HepG2 (cell line): ENCODE results near the gene RUNX3. TPM values are rescaled to one million over a fixed set of nuclear protein-coding genes. Genes with fewer than 3 reads are reported as not detected.

Source experiments
- ETV6 ChIP-seq: sonication (generic); formaldehyde crosslinking; conservative IDR thresholded peaks from 2 replicates; pipeline ENCODE4 v1.4.0; 2020; ENCODE audit warnings: missing genetic modification reagents
- FIP1L1 ChIP-seq: fragments of 200-400 bp; formaldehyde crosslinking; IDR thresholded peaks from 2 replicates; pipeline ENCODE4 v1.6.1; 2018; ENCODE audit warnings: low read depth, mild to moderate bottlenecking, low read length, moderate library complexity, borderline replicate concordance; ENCODE audit not compliant: insufficient read depth
- FOXK2 ChIP-seq: fragments of 450-650 bp; IDR thresholded peaks from 2 replicates; pipeline ENCODE4 v1.6.1; 2016
- MBNL3 ChIP-seq: fragments of 250-450 bp; sonication (Bioruptor Pico); conservative IDR thresholded peaks from 2 replicates; pipeline ENCODE4 v1.8.0; 2022; ENCODE audit warnings: mild to moderate bottlenecking, inconsistent platforms
- NR2F6 ChIP-seq, 2 experiments: IDR thresholded peaks; 2 replicates each; pipeline ENCODE4 v1.6.1; 2016; ENCODE audit warnings: antibody characterized with exemption in 1 of 2, mild to moderate bottlenecking in 1 of 2
- PAF1 ChIP-seq: IDR thresholded peaks from 2 replicates; pipeline ENCODE4 v1.6.1; 2016; ENCODE audit warnings: missing genetic modification reagents, missing compliant biosample characterization
- SIX4 ChIP-seq: sonication (generic); formaldehyde crosslinking; IDR thresholded peaks from 2 replicates; pipeline ENCODE4 v1.4.0; 2020; ENCODE audit warnings: missing genetic modification reagents
- ZFP90 ChIP-seq: sonication (generic); formaldehyde crosslinking; IDR thresholded peaks from 2 replicates; pipeline ENCODE4 v1.8.0; 2022; ENCODE audit warnings: missing genetic modification reagents, mild to moderate bottlenecking, inconsistent platforms, borderline replicate concordance
- ZNF12 ChIP-seq: sonication (generic); formaldehyde crosslinking; IDR thresholded peaks from 2 replicates; pipeline ENCODE4 v1.5.0; 2020; ENCODE audit warnings: missing genetic modification reagents
- ZNF224 ChIP-seq: sonication (generic); formaldehyde crosslinking; IDR thresholded peaks from 2 replicates; pipeline ENCODE4 v1.5.0; 2020; ENCODE audit warnings: mild to moderate bottlenecking, missing genetic modification reagents
- ZNF543 ChIP-seq: sonication (generic); formaldehyde crosslinking; IDR thresholded peaks from 2 replicates; pipeline ENCODE4 v1.4.0; 2020; ENCODE audit warnings: mild to moderate bottlenecking, missing genetic modification reagents
- ZNF564 ChIP-seq: sonication (generic); formaldehyde crosslinking; IDR thresholded peaks from 2 replicates; pipeline ENCODE4 v1.8.1; 2023; ENCODE audit warnings: mild to moderate bottlenecking, missing genetic modification reagents
- polyA plus RNA-seq, 8 experiments: library from polyadenylated mRNA; depleted of rRNA in 3 of 8; stranded (reverse) in 7 of 8; unstranded in 1 of 8; fragments of >200 nt; fragmentation: Illumina TruSeq in 4 of 8; extraction: Trizol in 4 of 8; gene quantifications; 2 replicates each; pipeline versions ENCODE4 v1.2.1 to v1.2.3, GENCODE V29; 2011 to 2016; ENCODE audit warnings: low read depth in 4 of 8, missing spikeins in 1 of 8, mixed read lengths in 1 of 8; ENCODE audit not compliant: insufficient read depth in 1 of 8
- total RNA-seq, 5 experiments: library from RNA; depleted of rRNA; stranded (reverse); fragments of >200 nt; fragmentation: Illumina TruSeq; extraction: Trizol; gene quantifications; 2 replicates each; pipeline ENCODE4 v1.2.3, GENCODE V29; 2016; ENCODE audit warnings: low read depth in 1 of 5
- TF ChIP-seq, protein P1 (sequence below): sonication (generic); formaldehyde crosslinking; IDR thresholded peaks from 2 replicates; pipeline ENCODE4 v1.5.0; 2020; ENCODE audit warnings: missing genetic modification reagents
- TF ChIP-seq, protein P2 (sequence below): sonication (generic); formaldehyde crosslinking; IDR thresholded peaks from 2 replicates; pipeline ENCODE4 v1.4.0; 2020; ENCODE audit warnings: mild to moderate bottlenecking, missing genetic modification reagents
- TF ChIP-seq, protein P3 (sequence below): sonication (generic); formaldehyde crosslinking; IDR thresholded peaks from 2 replicates; pipeline ENCODE4 v1.8.0; 2022; ENCODE audit warnings: mild to moderate bottlenecking, missing genetic modification reagents, moderate library complexity
- TF ChIP-seq, protein P4 (sequence below): sonication (generic); formaldehyde crosslinking; IDR thresholded peaks from 2 replicates; pipeline ENCODE4 v1.5.0; 2020; ENCODE audit warnings: missing genetic modification reagents, mild to moderate bottlenecking, borderline replicate concordance
- TF ChIP-seq, protein P5 (sequence below): sonication (generic); formaldehyde crosslinking; IDR thresholded peaks from 2 replicates; pipeline ENCODE4 v1.4.0; 2020; ENCODE audit warnings: missing genetic modification reagents
- TF ChIP-seq, protein P6 (sequence below): sonication (generic); formaldehyde crosslinking; IDR thresholded peaks from 2 replicates; pipeline ENCODE4 v1.8.0; 2022; ENCODE audit warnings: missing genetic modification reagents, low read depth, mild to moderate bottlenecking, borderline replicate concordance
- TF ChIP-seq, protein P7 (sequence below): sonication (generic); formaldehyde crosslinking; IDR thresholded peaks from 2 replicates; pipeline ENCODE4 v1.9.0; 2021; ENCODE audit warnings: missing genetic modification reagents, mild to moderate bottlenecking, borderline replicate concordance

The RUNX3 gene
- total and polyA plus RNA-seq, 2 of the 13 experiments (the other 11 are each of a cell fraction or from before 2014, with no cell fraction given) = 0.04 to 0.22 TPM

DNA sequence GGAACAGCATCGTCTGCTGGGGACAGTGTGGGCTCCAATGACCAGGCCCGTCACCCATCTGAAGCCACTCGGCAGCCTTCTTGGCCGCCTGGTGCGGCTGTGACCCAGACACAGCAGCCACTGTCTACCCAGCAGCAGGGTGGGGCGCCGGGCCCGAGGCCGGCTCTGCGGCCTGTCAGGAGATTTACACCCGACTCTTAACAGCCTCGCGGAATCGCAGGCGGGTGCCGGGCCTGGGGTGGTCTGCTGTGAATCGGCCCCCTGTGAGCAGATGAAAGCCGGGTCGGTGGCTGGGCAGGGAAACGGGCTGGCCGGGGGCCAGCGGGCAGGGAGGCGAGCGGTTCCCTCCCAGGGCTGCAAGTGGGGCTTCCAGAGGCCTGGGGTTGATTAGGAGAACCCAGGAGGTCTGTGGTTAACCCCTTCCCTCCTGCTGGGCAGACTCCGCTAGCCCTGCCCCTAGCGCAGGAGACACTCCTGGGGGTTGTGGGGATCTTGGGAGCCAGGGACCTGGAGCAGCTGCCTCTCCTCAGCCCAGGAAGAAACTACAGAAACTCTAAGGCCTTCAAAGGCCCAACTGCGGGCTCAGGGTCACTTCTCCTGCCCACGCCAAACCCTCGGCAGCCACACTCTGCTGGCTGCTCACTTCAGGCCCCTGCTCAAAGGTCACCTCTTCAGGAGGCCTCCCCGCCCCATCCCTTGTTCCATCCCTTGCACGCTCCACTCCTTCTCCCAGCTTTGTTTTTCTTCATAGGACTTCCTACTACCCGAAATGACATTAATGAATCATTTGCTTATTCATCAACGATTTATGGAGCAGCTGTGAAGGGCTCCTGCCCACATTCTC is 15.6 kb downstream of the RUNX3 start (continued):
- TF ChIP-seq, protein P1, sequence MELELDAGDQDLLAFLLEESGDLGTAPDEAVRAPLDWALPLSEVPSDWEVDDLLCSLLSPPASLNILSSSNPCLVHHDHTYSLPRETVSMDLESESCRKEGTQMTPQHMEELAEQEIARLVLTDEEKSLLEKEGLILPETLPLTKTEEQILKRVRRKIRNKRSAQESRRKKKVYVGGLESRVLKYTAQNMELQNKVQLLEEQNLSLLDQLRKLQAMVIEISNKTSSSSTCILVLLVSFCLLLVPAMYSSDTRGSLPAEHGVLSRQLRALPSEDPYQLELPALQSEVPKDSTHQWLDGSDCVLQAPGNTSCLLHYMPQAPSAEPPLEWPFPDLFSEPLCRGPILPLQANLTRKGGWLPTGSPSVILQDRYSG = no peak
- TF ChIP-seq FOXK2 (no peak), PAF1 (CRISPR knock-in tag) (no peak), ZFP90 (CRISPR knock-in tag) (no peak), ETV6 (no peak), MBNL3 (CRISPR knock-in tag) (no peak), ZNF224 (CRISPR knock-in tag) (no peak), ZNF12 (no peak), NR2F6 (IDR thresholded peaks at IDR 0.05) (no peak), NR2F6 (CRISPR knock-in tag; IDR thresholded peaks at IDR 0.05) (peak; percentile 50; the same call in 1 of the 2 replicates), SIX4 (CRISPR knock-in tag) (no peak), ZNF564 (CRISPR knock-in tag) (0 out of 2 replicates have a peak, but pooled peaks have one; percentile 49), FIP1L1 (no peak), ZNF543 (no peak; the same call in 1 of the 2 replicates)
- TF ChIP-seq, protein P2, sequence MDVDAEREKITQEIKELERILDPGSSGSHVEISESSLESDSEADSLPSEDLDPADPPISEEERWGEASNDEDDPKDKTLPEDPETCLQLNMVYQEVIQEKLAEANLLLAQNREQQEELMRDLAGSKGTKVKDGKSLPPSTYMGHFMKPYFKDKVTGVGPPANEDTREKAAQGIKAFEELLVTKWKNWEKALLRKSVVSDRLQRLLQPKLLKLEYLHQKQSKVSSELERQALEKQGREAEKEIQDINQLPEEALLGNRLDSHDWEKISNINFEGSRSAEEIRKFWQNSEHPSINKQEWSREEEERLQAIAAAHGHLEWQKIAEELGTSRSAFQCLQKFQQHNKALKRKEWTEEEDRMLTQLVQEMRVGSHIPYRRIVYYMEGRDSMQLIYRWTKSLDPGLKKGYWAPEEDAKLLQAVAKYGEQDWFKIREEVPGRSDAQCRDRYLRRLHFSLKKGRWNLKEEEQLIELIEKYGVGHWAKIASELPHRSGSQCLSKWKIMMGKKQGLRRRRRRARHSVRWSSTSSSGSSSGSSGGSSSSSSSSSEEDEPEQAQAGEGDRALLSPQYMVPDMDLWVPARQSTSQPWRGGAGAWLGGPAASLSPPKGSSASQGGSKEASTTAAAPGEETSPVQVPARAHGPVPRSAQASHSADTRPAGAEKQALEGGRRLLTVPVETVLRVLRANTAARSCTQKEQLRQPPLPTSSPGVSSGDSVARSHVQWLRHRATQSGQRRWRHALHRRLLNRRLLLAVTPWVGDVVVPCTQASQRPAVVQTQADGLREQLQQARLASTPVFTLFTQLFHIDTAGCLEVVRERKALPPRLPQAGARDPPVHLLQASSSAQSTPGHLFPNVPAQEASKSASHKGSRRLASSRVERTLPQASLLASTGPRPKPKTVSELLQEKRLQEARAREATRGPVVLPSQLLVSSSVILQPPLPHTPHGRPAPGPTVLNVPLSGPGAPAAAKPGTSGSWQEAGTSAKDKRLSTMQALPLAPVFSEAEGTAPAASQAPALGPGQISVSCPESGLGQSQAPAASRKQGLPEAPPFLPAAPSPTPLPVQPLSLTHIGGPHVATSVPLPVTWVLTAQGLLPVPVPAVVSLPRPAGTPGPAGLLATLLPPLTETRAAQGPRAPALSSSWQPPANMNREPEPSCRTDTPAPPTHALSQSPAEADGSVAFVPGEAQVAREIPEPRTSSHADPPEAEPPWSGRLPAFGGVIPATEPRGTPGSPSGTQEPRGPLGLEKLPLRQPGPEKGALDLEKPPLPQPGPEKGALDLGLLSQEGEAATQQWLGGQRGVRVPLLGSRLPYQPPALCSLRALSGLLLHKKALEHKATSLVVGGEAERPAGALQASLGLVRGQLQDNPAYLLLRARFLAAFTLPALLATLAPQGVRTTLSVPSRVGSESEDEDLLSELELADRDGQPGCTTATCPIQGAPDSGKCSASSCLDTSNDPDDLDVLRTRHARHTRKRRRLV (CRISPR knock-in tag) = no peak
- TF ChIP-seq, protein P3, sequence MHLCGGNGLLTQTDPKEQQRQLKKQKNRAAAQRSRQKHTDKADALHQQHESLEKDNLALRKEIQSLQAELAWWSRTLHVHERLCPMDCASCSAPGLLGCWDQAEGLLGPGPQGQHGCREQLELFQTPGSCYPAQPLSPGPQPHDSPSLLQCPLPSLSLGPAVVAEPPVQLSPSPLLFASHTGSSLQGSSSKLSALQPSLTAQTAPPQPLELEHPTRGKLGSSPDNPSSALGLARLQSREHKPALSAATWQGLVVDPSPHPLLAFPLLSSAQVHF = no peak
- TF ChIP-seq, protein P4, sequence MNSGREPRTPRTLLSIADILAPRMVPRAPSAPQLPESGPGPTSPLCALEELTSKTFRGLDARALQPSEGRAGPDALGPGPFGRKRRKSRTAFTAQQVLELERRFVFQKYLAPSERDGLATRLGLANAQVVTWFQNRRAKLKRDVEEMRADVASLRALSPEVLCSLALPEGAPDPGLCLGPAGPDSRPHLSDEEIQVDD (CRISPR knock-in tag) = no peak
- TF ChIP-seq, protein P5, sequence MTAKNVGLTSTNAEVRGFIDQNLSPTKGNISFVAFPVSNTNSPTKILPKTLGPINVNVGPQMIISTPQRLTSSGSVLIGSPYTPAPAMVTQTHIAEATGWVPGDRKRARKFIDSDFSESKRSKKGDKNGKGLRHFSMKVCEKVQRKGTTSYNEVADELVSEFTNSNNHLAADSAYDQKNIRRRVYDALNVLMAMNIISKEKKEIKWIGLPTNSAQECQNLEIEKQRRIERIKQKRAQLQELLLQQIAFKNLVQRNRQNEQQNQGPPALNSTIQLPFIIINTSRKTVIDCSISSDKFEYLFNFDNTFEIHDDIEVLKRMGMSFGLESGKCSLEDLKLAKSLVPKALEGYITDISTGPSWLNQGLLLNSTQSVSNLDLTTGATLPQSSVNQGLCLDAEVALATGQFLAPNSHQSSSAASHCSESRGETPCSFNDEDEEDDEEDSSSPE (CRISPR knock-in tag) = no peak
- TF ChIP-seq, protein P6, sequence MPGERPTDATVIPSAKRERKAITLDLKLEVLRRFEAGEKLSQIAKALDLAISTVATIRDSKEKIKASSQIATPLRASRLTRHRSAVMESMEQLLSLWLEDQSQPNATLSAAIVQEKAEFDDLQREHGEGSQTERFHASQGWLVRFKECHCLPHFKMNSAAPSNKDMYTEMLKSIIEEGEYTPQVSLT (CRISPR knock-in tag) = no peak
- TF ChIP-seq, protein P7, sequence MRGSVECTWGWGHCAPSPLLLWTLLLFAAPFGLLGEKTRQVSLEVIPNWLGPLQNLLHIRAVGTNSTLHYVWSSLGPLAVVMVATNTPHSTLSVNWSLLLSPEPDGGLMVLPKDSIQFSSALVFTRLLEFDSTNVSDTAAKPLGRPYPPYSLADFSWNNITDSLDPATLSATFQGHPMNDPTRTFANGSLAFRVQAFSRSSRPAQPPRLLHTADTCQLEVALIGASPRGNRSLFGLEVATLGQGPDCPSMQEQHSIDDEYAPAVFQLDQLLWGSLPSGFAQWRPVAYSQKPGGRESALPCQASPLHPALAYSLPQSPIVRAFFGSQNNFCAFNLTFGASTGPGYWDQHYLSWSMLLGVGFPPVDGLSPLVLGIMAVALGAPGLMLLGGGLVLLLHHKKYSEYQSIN (CRISPR knock-in tag) = no peak
